ENCODE results near the gene STAG2. TPM values are rescaled to one million over a fixed set of nuclear protein-coding genes. Genes with fewer than 3 reads are reported as not detected.
"Not testable (repeated sequence)": the region's sequence is repeated elsewhere in the genome, so short reads cannot be mapped to it uniquely, and the experiment has no call there.

The STAG2 gene
- total RNA-seq: 100 to 1,000 TPM in 1 of 2 experiments, 10 to 100 TPM in 1; 80.6 to 112 TPM

DNA sequence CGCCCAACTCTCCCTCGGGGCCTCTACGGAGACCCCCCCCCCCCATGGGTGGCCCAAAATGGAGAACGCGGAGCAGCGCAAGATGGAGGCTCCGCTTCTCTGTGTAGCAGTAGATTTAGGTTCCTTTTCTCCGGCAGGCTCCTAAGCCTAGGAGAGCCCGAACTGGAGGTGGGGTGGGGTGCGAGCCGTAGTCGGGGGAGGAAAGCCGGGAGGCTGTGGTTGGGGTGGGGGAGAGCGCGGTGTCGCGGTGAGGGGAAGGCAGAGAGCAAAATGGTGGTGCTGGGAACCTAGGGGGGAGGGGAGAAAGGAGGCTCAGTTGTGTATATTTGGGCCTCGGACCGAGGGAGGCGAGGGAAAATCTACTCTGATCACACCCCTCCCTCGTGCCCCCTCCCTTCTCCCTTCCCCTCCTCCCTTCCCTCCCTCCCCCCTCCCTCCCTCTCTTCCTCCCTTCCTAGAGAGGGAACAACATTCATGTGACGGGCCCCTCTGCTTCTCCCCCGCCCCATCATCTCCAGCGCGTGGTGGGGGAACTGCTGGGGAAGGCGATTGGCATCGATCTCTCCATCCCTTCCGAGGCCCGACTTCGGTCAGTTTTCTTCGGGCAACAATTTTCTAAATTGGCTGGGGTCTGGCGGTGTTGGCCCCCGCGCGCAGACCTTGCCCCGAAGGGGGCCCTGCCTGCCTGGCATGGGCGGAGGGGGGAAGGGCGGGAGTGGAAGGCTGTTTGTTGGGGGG, at the start of gene STAG2:
Gene STAG2 (plus strand): TSS at position 439 of the 738 bp plus-strand sequence. CDS start 60,922 bp downstream, outside the sequence.
- CTCF ChIA-PET: interaction anchor here (0.8 to 1.0 kb wide), 2 partner anchors 33 to 56 kb away, joined by 3 read pairs; no protein-coding TSS in a partner anchor
- H3K27me3 Mint-ChIP-seq: no peaks in the 10 kb centered on the region
- H3K4me3 Mint-ChIP-seq: peak within 1 kb of the TSS; percentile 88
- peak within 1 kb of the TSS; percentile 98 for H3K27ac Mint-ChIP-seq
- peak; percentile 24 for ATAC-seq
- DNase-seq: peak; percentile 73
- H3K9me3 Mint-ChIP-seq (ENCODE audit: low read depth): no peaks in the 10 kb centered on the region
- peaks cover 21% of the 10 kb centered on the region for H3K4me1 Mint-ChIP-seq
- H3K36me3 Mint-ChIP-seq: peaks cover 9% of the 10 kb centered on the region

DNA sequence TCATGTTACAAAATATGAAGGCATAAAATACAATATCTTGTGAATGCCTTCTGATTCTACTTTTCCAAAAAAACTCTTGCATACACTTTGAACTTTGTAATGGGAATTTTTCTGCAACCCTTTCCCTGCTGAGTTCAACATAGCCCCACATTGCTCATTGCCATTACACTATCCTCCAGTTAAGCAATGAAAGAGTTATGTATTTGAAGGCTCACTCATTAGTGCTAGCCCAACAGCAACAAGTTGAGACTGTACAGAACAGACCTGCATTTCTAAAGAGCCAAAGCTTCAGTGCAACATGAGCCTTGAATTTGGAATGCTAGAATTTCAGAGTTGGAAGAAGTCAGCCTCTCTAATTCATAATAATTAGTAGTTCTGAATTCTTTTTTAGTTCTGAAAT, 44.4 kb upstream of the STAG2 start:
- ATAC-seq (no peak), DNase-seq (no peak)
- Mint-ChIP-seq H3K4me3 (no peak overlapping the region), H3K27me3 (no peaks in the 10 kb centered on the region), H3K4me1 (no peaks in the 10 kb centered on the region), H3K9me3 (ENCODE audit: low read depth) (no peaks in the 10 kb centered on the region), H3K36me3 (no peaks in the 10 kb centered on the region), H3K27ac (no peak overlapping the region)
- CTCF ChIA-PET: no interaction called here

DNA sequence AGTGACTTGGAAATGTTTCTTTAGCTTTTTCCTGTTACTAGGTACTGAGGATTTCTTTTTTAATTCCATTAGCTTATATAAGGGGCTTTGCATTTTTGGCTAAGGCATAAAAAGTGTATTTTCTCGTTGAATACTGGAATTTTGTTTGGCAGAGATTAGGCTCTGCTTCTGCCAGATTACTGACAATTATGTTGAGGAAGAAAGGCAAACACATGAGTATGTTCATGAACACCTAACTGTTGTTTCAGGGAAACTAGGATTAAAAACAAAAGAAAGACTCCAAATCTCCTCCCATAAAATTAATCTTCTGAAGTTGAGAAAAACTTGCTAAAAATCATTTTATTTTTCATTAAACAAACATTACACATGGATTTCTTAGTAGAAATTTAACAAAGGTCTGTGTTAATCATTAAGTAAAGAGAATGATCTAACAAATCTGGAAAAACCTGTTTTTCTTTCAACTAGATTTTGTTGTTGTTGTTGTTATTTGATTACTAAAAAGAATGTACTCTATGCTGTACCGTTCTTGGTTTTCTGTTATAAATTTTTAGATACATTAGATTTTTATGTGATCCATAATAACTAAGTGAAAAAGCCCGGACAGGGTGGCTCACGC, 43.3 kb upstream of the STAG2 start:
- CTCF ChIA-PET: no interaction called here
- H3K27ac Mint-ChIP-seq: no peak overlapping the region
- no peak for ATAC-seq

DNA sequence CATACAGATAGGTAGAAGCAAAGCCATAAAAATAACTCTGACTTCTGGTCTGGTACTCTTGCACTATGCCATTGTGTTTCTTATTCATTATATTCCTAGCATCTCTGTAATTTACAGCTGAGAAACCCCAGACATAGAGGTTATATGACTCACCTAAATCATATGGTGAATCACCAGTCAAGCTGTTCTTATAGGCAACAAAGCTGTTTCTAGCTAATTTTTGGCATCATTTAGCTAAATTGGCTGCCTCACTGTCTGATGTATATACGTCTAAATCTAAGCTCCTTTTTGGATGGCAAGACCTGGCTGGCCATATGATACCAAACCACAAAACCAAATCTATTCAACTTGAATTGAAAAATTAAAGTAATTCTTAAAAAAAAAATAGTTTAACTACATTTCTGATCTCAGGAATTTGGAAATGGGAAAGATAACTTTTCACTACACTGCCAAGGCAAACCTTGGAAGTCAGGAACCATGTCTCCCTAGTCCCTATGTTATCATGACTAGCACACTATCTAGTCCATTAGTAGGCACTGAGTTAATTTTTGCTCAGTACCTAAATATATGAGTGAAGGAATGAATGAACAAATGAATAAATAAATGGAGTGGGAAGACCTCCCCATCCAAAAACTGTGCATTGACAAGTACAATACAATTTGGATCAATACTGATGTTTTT, 41.3 kb upstream of the STAG2 start:
- CTCF ChIA-PET: no interaction called here
- no peaks in the 10 kb centered on the region for H3K36me3 Mint-ChIP-seq

More for the DNA sequence above, 43.3 kb upstream of the STAG2 start:
- no peaks in the 10 kb centered on the region for H3K9me3 Mint-ChIP-seq (ENCODE audit: low read depth)
- H3K4me3 Mint-ChIP-seq: no peak overlapping the region
- no peaks in the 10 kb centered on the region for H3K36me3 Mint-ChIP-seq
- H3K27me3 Mint-ChIP-seq: no peaks in the 10 kb centered on the region
- no peaks in the 10 kb centered on the region for H3K4me1 Mint-ChIP-seq
- DNase-seq: no peak

DNA sequence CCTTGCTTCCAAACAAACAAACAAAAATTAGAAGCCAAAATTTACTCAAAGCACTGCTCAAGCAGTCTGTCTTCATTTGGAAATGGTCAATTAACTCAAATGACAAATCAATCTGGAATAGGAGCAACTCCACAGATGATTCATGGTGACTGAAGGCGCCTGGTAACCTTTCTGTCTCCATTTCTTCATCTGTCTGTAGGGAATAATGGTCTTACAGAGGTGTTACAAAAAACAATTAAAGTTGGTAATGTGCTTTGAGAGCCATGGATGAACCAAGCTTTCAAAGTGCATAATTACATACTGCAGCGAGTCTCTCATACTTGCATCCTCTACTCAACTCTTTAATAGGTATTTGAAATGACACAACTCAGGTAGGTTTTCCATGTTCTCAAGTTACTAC, 38.3 kb upstream of the STAG2 start:
- H3K4me1 Mint-ChIP-seq: no peaks in the 10 kb centered on the region
- DNase-seq: no peak
- no peak for ATAC-seq
- H3K27ac Mint-ChIP-seq: no peak overlapping the region
- no peaks in the 10 kb centered on the region for H3K9me3 Mint-ChIP-seq (ENCODE audit: low read depth)
- no peaks in the 10 kb centered on the region for H3K27me3 Mint-ChIP-seq
- no peak overlapping the region for H3K4me3 Mint-ChIP-seq
- no peaks in the 10 kb centered on the region for H3K36me3 Mint-ChIP-seq
- CTCF ChIA-PET: no interaction called here

More for the DNA sequence above, 41.3 kb upstream of the STAG2 start:
- Mint-ChIP-seq H3K4me3 (no peak overlapping the region), H3K27ac (no peak overlapping the region), H3K27me3 (no peaks in the 10 kb centered on the region), H3K4me1 (no peaks in the 10 kb centered on the region), H3K9me3 (ENCODE audit: low read depth) (no peaks in the 10 kb centered on the region)
- DNase-seq: no peak
- ATAC-seq: no peak

DNA sequence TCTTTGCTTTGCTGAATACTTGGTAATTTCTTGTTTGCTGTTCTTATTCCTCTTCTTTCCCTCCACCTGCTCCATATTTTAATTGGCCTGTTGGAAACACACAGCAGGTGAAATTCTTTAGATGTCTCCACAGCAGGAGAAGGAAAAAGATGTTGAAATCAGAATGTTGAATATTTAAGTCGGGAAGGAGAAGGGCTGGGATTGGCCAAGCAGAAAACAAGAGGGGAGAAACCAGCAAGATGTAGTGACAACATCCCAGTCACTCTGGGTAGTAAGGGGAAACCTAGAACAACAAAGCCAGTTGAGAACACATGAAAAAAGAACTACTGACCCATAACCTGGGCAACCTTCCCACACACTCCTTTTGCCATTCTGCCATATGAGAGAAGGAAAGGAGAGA, 37.3 kb upstream of the STAG2 start:
- Mint-ChIP-seq H3K4me1 (no peaks in the 10 kb centered on the region), H3K27ac (no peak overlapping the region), H3K36me3 (no peaks in the 10 kb centered on the region), H3K4me3 (no peak overlapping the region), H3K27me3 (no peaks in the 10 kb centered on the region), H3K9me3 (ENCODE audit: low read depth) (no peaks in the 10 kb centered on the region)
- no peak for DNase-seq
- ATAC-seq: no peak
- CTCF ChIA-PET: no interaction called here

DNA sequence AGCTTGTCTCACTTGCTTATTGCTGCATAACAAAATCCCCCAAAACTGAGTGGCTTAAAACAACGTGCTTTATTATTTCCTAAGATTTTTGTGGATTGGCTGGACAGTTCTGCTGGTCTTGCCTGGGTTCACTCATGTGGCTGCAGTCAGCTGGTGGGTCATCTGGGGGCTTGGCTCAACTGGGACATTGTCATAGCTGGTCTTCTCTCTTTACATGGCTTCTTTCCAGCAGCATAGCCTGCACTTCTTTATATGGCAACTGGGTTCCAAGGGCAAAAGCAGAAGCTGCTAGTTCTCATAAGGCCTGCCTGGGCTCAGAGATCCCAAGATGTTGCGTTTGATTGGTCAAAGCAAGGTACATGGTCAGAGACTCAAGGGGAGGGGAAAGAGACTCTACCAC, 33.7 kb upstream of the STAG2 start:
- ATAC-seq (no peak), DNase-seq (no peak)
- H3K36me3 Mint-ChIP-seq: peaks cover 3% of the 10 kb centered on the region
- CTCF ChIA-PET: no interaction called here
- H3K27ac Mint-ChIP-seq: no peak overlapping the region
- peaks cover 3% of the 10 kb centered on the region for H3K27me3 Mint-ChIP-seq
- no peak overlapping the region for H3K4me3 Mint-ChIP-seq
- H3K4me1 Mint-ChIP-seq: no peaks in the 10 kb centered on the region
- H3K9me3 Mint-ChIP-seq (ENCODE audit: low read depth): no peaks in the 10 kb centered on the region

DNA sequence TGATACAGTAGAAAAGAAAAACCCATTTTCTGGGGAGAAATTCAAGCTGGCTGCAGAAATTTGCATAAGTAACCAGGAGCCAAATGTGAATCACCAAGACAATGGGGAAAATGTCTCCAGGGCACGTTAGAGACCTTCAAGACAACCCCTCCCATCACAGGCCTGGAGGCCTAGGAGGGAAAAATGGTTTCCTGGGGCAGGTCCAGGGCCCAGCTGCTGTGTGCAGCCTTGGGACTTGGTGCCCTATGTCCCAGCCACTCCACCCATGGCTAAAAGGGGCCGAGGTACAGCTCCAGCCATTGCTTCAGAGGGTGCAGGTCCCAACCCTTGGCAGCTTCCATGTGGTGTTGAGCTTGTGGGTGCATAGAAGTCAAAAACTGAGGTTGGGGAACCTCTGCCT, 29.5 kb upstream of the STAG2 start:
- ATAC-seq; H3K4me3 Mint-ChIP-seq; H3K27me3 Mint-ChIP-seq; CTCF ChIA-PET; H3K27ac Mint-ChIP-seq; H3K36me3 Mint-ChIP-seq; H3K4me1 Mint-ChIP-seq; H3K9me3 Mint-ChIP-seq (ENCODE audit: low read depth); DNase-seq: not testable (repeated sequence)

DNA sequence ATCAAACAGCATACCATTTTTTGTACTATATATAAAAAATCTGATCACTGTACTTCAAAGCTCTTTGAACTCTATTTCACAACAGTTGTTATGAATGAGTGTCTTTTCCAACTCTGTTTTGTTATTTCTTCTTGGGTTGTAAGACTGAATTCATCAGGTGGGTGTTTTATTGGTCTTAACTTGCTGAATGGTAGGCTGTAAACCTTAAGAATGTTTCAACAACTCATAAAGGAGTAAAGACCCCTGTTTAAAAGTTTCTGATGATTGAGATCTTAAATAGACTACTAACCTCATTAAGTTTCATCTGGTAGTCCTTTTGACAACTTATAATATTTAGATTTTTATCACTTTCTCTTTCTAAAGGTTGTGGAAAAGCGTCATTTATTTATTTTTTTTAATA, 18.4 kb upstream of the STAG2 start:
- CTCF ChIA-PET: no interaction called here
- no peak for ATAC-seq
- no peak overlapping the region for H3K4me3 Mint-ChIP-seq
- H3K27ac Mint-ChIP-seq: no peak overlapping the region
- H3K9me3 Mint-ChIP-seq (ENCODE audit: low read depth): no peaks in the 10 kb centered on the region
- no peaks in the 10 kb centered on the region for H3K27me3 Mint-ChIP-seq
- no peaks in the 10 kb centered on the region for H3K36me3 Mint-ChIP-seq
- DNase-seq: no peak
- no peaks in the 10 kb centered on the region for H3K4me1 Mint-ChIP-seq

DNA sequence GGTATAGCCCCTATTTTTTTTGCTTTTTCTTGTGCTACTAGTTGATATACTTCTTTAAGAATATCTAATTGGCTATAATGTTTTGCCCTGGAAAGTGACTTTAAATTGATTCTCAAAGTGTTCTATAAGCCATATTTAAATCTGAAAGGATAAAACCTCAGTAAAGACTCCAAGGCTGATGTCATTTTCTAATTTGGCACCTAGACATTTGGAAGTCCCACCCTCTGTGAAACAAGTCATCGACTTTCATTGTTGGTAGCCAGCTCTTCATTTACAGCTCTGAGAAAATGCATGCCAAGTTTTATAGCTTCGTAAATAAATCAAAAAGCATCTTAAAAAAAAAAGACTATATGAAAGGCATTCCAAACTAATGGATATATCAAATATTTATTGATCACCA, 18.0 kb upstream of the STAG2 start:
- H3K36me3 Mint-ChIP-seq: no peaks in the 10 kb centered on the region
- H3K4me1 Mint-ChIP-seq: no peaks in the 10 kb centered on the region
- no peak overlapping the region for H3K27ac Mint-ChIP-seq
- no peak for DNase-seq
- no peak for ATAC-seq
- CTCF ChIA-PET: no interaction called here
- no peak overlapping the region for H3K4me3 Mint-ChIP-seq
- H3K27me3 Mint-ChIP-seq: no peaks in the 10 kb centered on the region
- H3K9me3 Mint-ChIP-seq (ENCODE audit: low read depth): no peaks in the 10 kb centered on the region

DNA sequence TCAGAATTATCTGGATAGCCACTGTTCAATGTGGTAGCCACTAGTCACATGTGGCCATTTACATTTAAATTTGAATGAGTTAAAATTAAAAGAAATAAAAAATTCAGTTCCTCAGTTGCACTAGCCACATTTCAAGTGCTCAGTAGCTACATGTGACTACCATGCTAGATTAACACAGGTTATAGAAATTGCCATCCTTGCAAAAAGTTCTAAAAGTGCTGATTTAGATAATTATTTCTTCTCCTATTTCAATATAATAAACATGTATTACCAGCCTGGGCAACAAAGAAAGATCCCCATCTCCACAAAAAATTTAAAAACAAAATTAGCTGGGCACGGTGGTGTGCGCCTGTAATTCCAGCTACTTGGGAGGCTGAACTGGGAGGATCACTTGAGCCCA, 11.7 kb upstream of the STAG2 start:
- no peak overlapping the region for H3K27ac Mint-ChIP-seq
- CTCF ChIA-PET: interaction anchor here (1.6 kb wide), 1 partner anchor 117 kb away, joined by 5 read pairs; no protein-coding TSS in a partner anchor
- no peaks in the 10 kb centered on the region for H3K36me3 Mint-ChIP-seq
- H3K4me3 Mint-ChIP-seq: no peak overlapping the region
- no peaks in the 10 kb centered on the region for H3K9me3 Mint-ChIP-seq (ENCODE audit: low read depth)
- ATAC-seq (no peak), DNase-seq (no peak)
- H3K4me1 Mint-ChIP-seq: no peaks in the 10 kb centered on the region
- no peaks in the 10 kb centered on the region for H3K27me3 Mint-ChIP-seq

DNA sequence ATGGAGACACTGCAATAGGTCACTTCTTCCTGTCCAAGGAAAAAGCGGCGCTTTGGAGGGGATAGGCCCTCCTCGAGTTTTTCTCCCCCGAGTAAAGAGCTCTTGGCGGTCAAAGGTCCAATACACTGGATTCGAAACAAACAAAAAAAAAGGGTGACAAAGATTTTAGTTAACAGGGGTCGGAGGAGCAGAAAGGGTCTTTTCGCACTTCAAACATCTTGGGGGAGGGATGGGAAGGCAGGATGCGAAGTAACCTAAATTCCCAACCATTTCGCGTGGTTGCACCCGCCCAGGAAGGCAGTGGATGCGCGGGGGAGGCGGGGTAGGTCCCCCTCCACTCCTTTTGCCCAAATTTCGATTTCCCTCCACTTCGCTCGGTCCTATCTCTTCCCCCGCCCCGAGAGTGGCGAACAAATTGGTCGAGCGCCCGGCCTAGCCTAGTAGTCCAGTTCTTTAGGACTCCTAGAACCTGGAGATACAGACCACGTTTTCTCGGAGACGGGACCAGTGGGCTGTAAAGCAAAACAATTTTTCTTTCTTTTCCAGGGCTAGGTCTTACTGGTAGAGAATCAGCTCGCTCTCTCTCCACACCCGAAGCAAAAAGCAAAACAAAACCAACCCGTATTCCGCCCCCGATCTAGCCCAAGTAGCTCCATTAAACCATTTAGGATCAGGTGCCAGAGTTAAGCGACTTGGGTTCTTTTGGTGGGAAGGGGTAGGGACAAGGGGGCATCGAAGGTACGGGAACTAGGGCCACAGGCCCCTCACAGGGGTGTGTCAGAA, 2.0 kb upstream of the STAG2 start:
- CTCF ChIA-PET: interaction anchor here (0.7 to 3.8 kb wide), 3 partner anchors 20 to 395 kb away, joined by 3 to 28 read pairs (median 3); no protein-coding TSS in a partner anchor
- Mint-ChIP-seq H3K4me3 (peak overlapping the region; percentile 88), H3K9me3 (ENCODE audit: low read depth) (no peaks in the 10 kb centered on the region), H3K4me1 (peaks cover 10% of the 10 kb centered on the region), H3K27ac (peak overlapping the region; percentile 98), H3K27me3 (no peaks in the 10 kb centered on the region), H3K36me3 (peaks cover 5% of the 10 kb centered on the region)
- DNase-seq: no peak
- ATAC-seq: peak; percentile 2

DNA sequence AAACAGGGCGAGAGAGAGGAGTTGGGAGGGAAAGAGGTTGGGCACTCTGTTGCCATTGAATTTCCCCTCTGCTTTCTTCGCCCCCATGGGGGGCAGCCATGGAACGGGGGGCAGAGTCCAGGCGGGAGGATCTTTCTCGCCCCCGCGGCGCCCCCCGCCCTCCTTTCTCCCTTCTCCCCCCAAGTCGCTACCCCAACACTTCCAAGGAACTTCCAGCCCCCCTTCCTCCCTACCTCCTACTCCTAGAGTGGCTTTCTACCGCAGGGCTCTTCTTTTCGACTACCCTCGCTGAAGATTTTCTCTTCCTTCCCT, 594 bp upstream of the STAG2 start:
- Mint-ChIP-seq H3K36me3 (peaks cover 8% of the 10 kb centered on the region), H3K9me3 (ENCODE audit: low read depth) (no peaks in the 10 kb centered on the region), H3K4me1 (peaks cover 19% of the 10 kb centered on the region), H3K27me3 (no peaks in the 10 kb centered on the region), H3K4me3 (peak overlapping the region; percentile 88), H3K27ac (peak overlapping the region; percentile 98)
- ATAC-seq (no peak), DNase-seq (no peak)
- CTCF ChIA-PET: interaction anchor here (0.6 to 3.8 kb wide), 7 partner anchors 25 to 386 kb away, joined by 3 to 28 read pairs (median 3); partner anchors contain the start of gene SH2D1A

Data from activated CD8-positive, alpha-beta memory T cell treated with anti-CD3 and anti-CD28 coated beads, Interleukin-2, amount 10 ng/mL, durations not matched to agents 7 days and 5 days (primary cell).